ENCODE data around the gene DAPP1.
"Not testable (repeated sequence)": the region's sequence is repeated elsewhere in the genome, so short reads cannot be mapped to it uniquely, and the experiment has no call there.

DAPP1 gene, protein sequence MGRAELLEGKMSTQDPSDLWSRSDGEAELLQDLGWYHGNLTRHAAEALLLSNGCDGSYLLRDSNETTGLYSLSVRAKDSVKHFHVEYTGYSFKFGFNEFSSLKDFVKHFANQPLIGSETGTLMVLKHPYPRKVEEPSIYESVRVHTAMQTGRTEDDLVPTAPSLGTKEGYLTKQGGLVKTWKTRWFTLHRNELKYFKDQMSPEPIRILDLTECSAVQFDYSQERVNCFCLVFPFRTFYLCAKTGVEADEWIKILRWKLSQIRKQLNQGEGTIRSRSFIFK

DNA sequence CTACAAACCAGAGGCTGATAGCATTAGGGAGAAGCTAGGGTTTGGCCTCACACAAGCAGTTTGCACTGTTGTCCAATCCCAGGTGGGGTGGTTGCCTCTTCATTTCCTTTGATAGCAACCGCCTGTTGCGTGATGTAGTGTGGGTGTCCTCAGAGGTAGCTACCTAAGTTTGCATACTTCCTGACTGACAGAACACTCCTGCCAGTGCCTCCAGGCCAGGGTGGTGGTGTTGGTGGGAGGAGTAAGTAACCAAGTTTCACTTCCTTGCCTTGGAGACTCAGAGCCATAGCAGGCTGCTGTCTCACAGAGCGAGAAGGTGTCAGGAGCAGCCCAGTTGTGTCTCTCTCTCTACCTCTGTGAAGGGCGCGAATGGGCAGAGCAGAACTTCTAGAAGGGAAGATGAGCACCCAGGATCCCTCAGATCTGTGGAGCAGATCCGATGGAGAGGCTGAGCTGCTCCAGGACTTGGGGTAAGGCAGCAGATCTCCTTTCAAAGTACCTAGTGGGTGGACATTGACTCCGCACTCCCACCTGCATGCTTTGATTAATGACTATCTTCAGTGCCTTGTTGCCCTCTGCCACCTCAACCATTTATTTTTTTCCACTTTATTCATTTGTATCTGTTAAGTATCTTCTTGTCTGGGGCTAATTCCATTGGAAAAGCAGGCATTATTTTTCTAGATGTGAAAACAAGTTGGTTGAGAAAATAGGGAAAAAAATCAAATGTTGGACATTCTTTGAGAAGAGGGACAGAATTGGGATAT, at the start of gene DAPP1:
Gene DAPP1, plus strand, starts transcription at position 283 of the 764 bp plus-strand sequence. Its CDS starts 87 bp downstream, at position 370.
- DNase-seq: peak; percentile 84

DNA sequence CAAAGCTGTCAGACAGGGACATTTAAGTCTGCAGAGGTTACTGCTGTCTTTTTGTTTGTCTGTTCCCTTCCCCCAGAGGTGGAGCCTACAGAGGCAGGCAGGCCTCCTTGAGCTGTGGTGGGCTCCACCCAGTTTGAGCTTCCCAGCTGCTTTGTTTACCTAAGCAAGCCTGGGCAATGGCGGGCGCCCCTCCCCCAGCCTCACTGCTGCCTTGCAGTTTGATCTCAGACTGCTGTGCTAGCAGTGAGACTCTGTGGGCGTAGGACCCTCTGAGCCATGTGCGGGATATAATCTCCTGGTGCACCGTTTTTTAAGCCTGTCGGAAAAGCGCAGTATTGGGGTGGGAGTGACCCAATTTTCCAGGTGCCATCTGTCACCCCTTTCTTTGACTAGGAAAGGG, 45.8 kb upstream of the DAPP1 start:
- DNase-seq: not testable (repeated sequence)

DNA sequence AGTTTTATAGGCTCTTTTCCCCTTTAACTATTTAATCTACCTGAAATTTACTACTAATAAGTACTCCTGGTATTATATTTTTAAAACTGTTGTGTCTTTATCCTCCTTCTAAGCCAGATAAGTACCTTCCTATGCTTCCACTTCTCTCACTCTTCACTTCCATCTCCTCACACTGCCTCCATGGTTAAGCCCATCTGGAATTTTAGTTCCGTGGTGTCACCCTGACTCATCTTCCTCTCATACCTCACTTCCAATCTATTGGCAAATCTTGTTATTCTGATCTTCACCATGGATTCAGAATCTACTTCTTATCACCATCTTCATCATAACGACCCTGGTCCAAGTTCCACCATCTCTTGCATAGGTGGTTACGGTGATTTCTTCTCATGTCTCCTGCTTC, 32.7 kb upstream of the DAPP1 start:
- no peak for DNase-seq

DNA sequence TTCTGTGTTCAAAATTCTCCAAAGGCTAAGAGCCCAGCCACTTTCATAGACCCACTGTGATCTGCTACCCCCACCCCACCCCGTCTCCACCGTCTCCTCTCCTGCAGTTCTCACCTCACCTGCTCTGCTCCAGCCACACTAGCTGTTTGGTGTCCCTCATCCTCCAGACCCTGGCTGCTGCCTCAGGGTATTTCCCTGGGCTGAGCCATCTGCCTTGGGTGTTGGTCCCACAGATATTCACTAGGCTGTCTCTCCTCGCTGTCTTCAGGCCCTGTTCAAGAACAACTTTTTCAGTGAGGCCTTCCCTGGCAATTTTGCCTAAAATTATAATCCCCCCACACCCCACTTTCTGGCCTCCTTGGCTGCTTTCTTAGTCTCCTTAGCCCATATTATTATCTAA, 31.8 kb upstream of the DAPP1 start:
- no peak for DNase-seq

DNA sequence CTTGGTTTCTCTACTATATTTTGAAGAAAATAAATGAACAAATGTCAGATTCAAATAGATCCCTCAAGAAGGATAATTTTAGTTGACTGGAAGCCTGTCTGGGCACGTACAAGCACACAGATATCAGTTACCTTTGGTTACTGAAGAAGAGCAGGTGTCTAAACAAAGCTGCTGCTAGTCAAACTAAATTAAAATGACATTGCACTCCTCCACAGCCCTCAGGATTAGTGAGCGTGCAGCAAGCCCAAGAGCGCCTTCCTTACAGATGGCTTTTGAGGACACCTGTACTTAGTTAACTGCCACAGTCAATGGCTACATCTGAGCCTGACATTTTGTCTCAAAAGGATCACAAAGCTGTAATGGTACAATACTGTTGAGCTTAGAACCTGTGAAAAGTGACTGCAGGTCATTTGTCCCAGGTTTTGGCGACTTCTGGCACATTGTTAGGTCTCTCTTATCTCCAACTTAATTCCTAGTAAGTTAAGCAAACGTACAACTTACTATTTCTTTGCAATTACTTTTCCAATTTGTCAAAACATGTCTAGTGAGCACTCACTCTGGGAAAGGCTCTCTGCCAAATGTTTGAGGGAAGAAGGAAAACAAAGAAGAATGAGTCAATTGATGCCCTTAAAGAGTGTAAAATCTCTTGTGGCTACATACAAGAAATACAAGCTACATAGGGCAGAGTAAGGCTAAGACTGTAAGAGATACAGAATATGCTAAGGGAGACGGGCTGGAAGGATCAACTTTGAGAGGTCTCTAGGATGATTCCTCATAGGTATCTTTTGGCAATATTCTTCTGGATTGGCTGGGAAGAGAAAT, 25.6 kb upstream of the DAPP1 start:
- no peak for DNase-seq

DNA sequence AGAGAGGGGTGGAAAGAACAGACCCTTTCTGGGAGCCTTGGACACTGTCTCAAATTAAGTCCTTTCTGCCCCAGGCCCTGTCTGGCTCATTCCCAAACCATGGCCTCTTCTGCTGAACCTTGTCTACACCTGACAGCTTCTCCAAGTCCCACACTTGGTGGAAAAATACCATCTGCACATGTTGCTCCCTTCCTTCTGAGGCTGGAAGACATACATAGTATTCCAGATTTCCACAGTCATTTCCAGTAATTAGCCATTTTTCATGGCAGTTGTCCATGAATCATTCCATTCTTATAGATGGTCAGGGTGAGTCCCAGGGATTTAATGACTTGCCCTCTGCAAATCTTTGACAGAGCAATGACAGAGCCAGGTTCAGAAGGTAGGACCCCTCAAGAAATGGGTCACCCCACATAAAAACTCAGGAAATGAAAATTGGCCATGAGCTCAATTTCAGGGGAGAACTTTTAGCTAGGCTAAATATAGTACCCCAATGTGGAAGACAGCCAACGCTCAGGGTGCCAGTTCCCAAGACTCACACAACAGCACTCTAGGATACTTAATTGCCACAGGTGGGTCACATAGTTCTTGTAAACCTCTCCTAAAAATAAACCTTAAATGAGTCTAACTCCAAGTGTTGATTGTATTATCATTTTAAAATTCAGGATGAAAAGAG, 16.2 kb upstream of the DAPP1 start:
- DNase-seq: no peak

DNA sequence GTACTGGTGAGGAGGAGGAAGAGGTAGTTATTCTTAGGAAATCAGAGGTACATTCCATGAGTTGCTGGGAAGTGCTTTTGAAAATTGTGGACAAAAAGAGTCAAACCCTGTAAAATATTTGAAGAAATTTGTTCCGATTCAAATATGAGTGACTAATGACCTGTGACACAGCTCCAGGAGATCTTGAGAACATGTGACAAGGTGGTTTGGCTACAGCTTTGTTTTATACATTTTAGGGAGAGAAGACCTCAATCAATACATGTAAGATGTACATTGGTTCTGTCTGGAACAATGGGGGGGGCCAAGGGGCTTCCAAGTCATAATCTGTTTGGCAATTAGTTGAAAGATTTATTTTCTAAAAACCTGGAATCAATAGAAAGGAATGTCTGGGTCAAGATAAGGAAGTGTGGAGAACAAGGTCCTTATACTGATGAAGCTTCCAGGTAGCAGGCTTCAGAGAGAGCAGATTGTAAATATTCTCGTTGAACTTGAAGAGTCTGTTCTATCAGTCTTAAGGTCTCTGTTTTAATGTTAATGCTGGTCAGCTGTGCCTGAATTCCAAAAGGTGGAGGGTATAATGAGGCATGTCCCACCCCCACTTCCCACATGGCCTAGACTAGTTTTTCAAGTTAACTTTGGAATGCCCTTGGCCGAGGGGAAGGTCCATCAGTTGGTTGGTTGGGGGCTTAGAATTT, 15.5 kb upstream of the DAPP1 start:
- no peak for DNase-seq

DNA sequence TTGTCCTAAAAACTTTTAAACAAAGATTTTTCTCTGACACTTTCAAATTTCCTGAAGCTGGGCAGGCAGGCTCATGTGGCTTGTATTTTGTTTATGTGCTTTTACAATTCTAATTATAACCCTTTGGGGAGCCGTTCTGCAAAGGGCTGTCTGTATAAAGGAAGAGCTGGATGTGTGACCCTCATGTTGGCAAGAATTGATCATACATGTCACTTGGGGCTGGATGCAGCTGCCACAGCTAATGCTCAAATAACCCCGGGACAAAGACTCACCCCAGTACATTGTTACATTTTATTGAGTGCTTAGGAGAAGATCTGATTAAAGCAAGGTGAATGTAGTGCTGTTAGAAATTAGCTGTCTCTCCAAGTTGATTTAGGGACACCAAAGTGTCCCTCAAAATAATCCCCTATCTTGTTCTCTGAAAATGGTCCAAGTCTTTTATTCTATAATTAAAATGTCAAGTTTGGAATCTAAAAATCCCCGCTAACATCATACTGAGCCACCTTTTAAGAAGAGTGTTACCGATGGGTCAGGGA, 13.0 kb upstream of the DAPP1 start:
- no peak for DNase-seq

DNA sequence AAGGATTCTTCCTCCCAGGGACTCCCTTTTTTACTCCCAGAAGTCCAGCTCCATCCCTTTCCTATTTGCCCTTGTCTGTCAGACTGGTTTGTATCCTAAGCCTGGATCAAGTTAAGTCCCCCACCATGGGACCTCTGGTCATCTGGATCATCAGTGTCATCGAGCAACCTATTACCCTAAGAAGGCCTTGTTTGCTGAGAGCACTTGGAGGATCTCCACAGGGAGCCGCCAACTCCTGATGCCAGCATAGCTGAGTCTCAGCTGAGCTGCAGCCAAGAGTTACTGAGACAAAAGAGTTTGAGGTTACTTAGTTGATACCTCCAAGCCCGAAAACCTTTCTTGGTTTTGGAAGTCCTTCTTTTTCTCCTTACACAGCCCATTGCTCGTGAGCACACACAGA, 10.1 kb upstream of the DAPP1 start:
- DNase-seq: no peak

DNA sequence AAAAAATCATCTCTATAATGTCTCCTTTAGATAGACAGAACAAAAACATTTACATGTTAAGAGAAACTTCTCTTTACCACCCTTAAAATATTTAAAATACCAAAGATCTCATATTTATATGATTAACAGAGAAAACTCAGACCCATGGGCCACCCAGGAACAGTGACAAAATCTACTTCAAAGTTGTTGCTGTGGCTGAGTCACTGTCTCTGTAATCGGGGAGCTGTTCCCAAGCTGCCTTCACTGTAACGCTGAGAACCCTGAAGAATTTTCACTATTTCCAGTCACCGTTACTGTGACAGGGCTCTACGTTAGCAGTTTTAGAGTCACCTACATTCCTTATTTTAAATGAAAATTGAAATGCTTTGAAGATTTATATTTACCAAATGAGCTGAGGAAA, 9.0 kb upstream of the DAPP1 start:
- DNase-seq: no peak

DNA sequence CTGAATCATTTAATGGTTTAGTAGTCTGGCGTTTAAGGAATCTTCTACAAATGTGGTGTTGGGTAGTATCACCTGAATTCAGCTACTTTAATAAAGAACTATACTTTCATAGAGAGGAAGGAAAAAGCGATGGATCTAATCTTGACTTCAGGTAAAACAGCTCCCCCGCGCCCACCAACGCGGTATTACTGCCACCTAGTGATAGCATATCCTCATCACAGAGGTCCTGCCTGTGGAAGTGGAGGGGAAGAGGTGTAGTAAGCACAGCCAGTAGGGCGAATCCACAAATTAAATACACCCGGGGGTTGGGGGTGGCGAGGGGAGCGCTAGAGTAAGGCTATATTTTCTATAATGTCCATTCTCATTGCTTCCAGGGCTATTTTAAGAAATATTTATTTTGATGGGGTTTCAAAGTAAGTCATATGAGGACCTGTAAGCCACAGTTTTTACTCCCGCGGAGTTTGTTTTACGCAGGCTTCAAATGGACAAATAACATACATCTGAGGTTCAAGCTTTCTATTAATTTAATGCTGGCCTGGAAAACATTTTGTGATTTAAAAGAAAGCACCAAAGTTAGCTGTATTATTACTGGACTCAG, 8.3 kb upstream of the DAPP1 start:
- peak; percentile 80 for DNase-seq

DNA sequence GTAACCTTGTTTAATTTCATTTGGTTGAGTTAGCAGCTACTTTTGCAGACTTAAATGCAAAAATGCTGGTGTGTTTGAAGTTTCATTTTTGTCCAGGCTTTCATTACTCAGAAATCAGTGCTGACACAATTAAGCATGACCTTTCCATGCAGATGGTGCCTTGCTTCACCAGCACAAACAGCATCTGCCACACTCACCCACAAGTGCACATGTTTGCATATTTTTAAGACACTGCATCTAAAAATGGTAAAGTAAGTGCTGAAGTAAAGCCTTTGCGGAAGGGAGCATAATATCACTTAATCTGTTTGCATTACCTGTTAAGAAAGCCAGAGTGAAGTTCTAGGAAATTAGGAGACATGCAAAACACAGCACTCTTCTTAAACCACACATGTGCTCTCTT, 7.3 kb upstream of the DAPP1 start:
- DNase-seq: no peak

DNA sequence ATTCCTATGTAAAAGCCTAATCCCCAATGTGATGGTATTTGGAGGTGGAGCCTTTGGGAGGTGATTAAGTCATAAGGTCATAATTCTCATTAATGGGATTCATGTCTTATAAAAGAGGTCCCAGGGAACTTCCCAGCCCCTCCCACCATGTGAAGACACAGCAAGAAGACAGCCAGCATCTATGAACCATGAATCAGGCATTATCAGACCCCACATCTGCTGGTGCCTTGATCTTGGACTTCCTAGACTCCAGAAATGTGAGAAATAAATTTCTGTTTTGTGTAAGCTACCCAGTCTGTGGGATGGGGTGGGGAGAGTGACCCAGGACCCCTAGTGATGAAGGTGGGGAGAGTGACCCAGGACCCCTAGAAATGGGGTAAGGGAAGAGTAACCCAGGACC, 6.1 kb upstream of the DAPP1 start:
- no peak for DNase-seq

DNA sequence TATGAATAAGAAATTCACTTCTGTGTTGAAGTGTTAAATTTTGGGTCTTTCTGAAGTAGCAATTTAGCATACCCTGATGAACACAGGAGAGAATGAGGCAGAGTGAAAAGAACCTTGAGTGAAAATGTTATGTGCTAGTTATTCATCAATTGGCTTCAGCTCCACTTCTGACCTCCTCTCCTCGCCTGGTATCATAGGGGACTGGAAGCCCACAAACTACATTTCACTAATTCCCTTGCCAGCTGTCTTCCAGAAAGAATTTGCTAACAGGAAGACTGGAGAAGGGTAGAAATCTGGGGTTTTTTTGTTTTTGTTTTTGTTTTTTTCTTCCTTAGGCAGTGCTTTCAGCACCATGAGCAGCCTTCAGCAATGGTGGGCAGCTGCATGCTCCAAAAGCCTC, 5.5 kb upstream of the DAPP1 start:
- DNase-seq: no peak

DNA sequence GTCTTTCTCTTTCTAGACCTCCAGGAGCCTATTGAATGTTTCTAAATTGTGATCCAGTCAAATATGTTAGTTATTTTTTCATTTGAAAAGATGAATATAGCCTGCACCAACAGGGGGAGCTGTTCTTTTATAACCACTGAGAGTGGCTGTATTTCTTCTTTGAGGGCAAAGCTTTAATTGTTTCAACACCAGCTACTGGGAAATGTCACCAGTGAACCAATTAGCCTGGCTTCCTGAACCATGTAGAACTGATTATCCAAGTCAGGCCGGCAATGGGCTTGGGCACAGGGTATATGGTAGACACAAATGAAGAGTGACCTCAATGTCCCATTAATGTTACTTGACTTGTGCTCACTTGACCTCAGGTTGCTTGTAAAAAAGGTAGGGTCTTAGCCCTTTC, 4.8 kb upstream of the DAPP1 start:
- peak; percentile 68 for DNase-seq

DNA sequence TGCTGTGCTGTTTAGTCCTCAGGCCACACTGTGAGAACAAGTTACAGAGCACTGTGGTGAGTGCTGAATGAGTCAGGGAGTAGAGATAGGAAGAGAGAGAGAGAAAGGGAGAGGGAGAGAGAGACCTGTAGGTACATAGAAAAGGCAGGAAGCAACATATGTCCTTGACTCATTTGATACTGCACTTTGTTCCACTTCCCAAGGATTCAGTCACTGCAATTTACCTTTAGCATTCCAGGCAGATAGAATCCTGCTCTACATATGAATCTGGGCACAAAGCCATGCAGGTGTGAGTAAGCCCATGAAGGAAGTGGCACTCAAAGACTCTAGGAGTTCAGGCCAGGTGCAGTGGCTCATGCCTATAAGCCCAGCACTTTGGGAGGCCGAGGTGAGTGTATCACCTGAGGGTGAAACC, 1.0 kb upstream of the DAPP1 start:
- DNase-seq: peak; percentile 30

DNA sequence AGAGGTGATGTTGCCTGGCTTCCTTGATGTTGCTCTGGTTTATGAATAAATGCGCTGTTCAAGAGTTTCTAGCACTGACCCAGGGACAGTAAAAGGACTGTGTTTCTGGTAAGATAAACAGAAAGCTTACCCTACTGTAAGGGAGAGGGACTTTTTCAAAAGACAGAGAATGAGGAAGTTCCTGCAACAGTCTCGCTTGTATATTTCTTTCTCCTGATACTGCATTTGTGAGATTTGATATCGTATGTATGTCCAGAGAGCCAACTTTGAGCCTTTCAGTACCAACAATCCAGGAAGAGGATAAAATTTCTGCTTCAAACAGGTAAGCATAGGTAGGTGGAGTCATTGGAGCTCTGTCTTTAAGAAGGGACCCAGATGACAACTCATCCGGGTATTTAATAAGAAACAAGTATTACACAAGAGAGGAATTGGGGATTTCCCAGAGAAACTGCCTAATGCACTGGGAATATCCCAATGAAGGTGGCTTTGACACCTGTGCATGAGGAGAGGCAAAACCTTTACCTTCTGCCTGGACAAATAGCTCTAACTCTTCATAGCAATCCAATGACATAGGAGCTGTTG, 773 bp downstream of the DAPP1 start:
- DNase-seq: no peak

DNA sequence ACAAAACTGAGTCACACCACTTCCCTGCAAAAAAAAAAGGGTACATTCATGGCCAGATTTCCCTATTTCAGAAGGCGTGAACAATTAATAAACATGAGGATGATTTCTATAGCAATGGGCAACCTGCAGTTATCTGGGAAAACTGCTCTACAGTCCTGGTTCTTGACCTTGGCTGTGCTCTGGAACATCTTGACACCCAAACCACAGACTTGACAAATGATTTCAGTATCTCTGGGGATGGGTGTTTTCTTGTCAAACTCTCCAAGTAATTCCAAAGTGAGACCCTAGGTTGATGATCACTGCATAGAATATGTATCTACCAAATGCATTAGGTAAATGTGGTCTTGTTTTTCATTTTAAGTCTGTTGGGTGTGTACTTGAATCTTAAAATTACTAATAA, 2.0 kb downstream of the DAPP1 start:
- no peak for DNase-seq

DNA sequence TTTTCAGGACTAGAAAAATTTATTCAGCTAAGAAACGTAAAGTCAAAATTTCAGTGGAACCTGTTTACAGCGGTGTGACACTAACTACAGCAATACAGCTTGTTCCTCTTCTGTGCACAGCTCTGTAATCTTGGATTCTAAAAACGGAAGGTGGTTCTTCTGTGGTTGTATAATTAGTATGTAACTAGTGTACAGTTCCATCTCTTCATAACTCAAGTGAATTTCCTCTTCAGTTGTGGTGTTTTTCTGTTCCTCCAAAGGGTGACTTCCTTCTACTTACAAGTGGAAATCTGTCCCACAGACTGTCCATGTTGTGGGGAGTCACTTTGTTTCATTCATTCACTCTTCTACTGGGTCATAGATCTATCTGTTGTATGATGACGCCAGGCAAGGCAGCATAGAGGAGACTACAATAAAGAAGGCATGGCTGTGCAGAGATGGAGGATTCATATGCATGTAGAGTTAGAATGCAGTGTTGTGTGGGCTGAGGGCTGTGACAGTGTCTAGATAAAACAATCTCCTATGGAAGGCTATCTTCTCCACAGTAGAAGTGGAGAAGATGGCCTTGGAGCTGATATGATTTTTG, 5.4 kb downstream of the DAPP1 start:
- no peak for DNase-seq

DNA sequence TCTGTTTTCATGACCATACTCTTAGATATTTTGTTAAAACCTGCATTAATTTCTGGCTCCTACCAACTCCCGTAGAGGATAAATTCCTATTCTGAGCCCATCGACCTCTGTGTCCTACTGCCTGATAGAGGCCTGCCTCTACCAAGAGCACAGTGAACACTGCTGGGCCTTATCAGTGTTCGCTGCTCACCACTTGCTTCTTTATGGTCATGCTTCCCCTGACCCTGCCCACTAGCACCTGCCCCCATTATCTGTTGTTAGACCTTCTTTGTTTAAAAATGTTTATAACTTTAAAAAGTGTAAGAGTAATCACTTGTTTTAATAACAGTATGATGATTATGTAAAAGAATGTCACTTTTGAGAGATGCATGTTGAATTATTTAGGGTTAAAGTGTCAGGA, 6.1 kb downstream of the DAPP1 start:
- DNase-seq: no peak

DNA sequence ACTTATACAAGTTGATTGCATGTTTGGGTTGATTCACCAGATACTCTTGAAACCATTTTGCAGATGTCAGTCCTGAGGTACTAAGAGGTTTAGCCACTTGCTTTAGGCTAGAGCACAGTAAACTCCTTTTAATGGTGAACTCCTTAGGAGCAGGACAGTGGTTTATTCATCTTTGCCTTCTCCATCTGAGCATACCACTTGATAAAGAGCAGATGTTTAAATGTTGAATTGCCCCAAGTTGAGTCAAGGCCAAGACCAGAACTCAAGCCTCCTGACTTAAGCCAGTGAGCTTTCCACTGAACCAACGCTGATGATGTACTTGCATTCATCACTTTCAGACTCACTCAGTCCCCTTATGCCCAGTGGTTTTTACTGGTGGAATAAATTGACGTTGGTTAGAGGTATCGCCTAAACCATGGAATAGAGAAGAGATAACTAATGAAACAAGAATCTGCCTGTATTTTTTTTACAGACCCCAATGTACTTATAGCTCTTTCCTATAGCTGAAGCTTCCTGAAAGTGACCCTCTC, 7.5 kb downstream of the DAPP1 start:
- DNase-seq: no peak

Data from stimulated activated CD4-positive, alpha-beta T cell treated with anti-CD3 and anti-CD28 coated beads, Interleukin-15, amount 100 ng/mL, for 24 hours (primary cell).